GM06990 (cell line): ENCODE results near the gene CD63.

Experiments used
- DNase-seq: peaks from one replicate; pipeline ENCODE4 v3.0.0-alpha.2; 2011; ENCODE audit not compliant: insufficient read length; ENCODE audit errors: extremely low read depth
- H3K27me3 ChIP-seq: replicated peaks from 2 replicates; pipeline ENCODE4 v1.6.0; 2011; ENCODE audit warnings: low read length; ENCODE audit not compliant: control insufficient read depth, insufficient read depth
- H3K36me3 ChIP-seq: 2 replicates; pipeline ENCODE4 v1.5.1; 2011; ENCODE audit warnings: low read length; ENCODE audit not compliant: control insufficient read depth, insufficient read depth
- H3K4me3 ChIP-seq: replicated peaks from 2 replicates; pipeline ENCODE4 v1.5.1; 2011; ENCODE audit warnings: low read depth, mild to moderate bottlenecking, control low read depth, low read length
- TF ChIP-seq, protein P1 (sequence below): IDR thresholded peaks from 2 replicates; pipeline ENCODE4 v1.5.1; 2011; ENCODE audit warnings: low read length, control low read depth, mild to moderate bottlenecking, inconsistent platforms; ENCODE audit not compliant: insufficient read depth, poor library complexity, severe bottlenecking

Gene CD63

DNA sequence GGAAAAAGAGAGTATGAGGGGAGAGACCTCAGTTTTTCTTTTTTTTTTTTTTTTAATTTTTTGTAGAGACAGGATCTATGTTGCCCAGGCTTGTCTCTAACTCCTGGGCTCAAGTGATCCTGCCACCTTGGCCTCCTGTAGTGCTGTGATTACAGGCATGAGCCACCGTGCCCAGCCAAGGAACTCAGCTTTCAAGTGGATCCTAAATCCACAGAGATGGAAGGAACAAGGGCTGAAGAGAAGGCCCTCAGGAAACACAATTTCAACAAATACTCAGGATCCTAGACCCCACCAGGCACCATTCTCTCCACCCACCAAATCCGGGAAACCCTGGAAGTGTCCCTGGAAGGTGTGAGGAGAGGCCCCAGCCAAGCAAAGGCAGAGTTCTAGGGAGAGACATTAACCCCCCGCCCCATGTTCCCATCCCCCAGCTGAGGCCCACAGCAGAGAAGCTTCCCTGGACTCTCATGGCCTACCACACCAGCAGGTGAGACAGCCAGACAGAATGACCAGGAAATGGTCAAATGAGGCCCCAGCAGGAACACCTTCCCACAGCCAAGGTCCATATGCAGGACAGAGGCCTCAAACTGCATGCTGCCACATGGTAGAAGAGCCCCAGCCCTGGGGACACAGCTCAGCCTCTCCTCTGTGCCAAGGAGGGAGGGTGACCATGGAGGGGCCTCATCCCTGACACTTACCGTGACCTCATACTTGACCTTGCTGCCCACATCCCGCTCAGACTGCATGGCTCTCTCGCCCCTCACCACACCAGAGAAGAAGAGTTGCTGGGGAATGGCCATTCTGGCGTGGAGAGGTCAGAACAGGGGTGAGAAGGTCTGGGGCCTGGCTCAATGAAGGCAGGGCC, 35.3 kb downstream of the CD63 start:
- DNase-seq = no peak
- TF ChIP-seq, protein P1, sequence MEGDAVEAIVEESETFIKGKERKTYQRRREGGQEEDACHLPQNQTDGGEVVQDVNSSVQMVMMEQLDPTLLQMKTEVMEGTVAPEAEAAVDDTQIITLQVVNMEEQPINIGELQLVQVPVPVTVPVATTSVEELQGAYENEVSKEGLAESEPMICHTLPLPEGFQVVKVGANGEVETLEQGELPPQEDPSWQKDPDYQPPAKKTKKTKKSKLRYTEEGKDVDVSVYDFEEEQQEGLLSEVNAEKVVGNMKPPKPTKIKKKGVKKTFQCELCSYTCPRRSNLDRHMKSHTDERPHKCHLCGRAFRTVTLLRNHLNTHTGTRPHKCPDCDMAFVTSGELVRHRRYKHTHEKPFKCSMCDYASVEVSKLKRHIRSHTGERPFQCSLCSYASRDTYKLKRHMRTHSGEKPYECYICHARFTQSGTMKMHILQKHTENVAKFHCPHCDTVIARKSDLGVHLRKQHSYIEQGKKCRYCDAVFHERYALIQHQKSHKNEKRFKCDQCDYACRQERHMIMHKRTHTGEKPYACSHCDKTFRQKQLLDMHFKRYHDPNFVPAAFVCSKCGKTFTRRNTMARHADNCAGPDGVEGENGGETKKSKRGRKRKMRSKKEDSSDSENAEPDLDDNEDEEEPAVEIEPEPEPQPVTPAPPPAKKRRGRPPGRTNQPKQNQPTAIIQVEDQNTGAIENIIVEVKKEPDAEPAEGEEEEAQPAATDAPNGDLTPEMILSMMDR = no peak
- H3K4me3 ChIP-seq = no peak overlapping the region
- no peaks in the 10 kb centered on the region; the same call in 1 of the 2 replicates for H3K27me3 ChIP-seq
- H3K36me3 ChIP-seq = no peaks in the 10 kb centered on the region

DNA sequence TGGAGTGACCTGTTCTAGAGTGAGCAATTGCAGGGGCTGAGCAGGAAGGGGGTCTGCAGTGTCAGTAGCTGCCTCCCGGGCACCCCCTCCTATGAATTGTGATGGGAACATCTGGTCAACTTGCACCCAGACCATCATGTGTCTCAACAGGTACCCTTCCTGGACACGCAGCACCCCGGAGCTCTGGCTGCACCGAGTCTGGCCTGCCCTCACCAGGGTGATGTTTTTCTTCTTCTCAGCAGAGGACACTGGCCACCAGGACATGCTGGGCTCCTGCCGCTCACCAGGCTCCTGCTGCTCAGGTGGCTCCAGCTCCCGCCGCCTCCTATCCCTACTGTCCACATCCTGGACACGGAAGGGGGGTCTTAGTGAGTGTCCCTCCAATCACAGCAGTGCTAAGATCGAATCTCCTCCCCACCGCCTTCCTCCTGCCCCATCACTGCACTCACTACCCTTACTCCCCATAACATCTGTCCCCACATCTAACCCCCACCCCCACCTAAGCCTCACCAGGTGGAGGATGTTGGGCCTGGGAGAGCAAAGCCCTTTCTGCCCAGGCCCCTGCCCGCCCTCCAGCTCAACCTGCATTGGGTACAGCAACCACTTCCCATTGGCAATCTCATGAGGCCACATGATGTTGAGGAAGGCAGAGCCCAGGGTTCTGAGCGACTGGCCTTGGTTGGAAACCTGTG, 36.0 kb downstream of the CD63 start:
- TF ChIP-seq, protein P1 = no peak
- Histone ChIP-seq H3K27me3 (peaks cover 2% of the 10 kb centered on the region; the same call in 1 of the 2 replicates), H3K4me3 (no peak overlapping the region), H3K36me3 (no peaks in the 10 kb centered on the region)
- DNase-seq = no peak

DNA sequence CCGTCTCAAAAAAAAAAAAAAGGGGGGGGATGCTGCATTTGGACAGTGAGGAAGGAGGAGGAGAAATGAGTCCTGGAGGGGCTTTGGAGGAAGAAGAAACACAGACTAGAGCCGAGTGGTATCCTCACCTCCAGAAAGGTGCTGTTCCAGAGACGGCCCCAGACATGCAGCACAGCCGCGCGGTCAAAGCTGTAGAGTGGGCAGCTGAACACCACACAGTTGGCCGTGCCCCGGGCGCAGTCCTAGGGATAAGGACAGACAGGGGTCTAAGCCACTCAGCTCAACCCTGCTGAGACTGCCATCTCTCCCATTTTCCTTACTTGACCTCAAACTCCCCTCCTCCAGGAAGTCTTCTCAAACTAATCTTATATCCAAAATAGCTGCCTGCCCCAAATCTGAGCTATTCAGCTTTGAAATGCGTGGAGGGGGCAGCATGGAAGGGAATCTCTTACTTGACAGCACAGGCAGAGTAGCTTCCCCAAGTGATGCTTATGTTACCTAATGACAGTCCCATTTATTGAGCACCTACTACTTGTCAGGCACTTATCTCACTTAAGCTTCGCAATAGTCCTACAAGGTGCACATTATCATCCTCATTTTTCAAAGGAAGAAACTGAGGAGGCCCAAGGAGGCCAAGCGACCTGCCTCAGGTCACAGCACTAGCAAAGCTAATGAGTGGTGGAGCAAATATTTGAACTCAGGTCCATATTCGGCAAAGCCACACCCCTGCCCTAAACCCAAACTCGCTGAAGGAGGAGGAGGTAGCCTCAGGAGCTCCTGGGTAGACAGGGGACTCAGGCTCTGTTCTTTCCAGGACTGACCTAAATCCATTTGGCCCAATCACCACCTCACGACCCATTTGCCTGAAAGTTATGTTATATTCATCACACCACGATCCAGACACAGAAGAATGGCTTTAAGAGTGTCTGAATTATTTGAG, 39.8 kb downstream of the CD63 start:
- DNase-seq = no peak
- Histone ChIP-seq H3K4me3 (no peak overlapping the region), H3K27me3 (peaks cover 2% of the 10 kb centered on the region; the same call in 1 of the 2 replicates), H3K36me3 (no peaks in the 10 kb centered on the region)
- TF ChIP-seq, protein P1 = no peak

DNA sequence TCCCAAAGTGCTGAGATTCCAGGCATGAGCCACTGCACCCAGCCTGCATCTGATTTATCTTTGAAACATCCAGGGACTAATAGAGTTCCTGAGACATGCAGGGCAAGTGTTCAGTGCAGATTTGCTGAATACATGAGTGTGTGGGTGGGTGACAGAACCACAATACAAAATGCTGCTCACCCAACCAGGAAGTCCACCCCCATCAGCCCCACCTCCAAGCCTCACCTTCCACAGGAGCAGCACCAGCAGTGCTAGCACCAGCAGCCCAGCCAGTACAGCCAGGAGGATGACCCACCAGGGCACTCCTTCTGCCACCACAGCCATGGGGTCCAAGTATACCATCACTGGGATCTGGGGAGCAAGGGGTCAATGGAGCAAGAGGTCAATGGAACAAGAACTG, 41.1 kb downstream of the CD63 start:
- Histone ChIP-seq H3K4me3 (no peak overlapping the region), H3K36me3 (no peaks in the 10 kb centered on the region), H3K27me3 (peaks cover 5% of the 10 kb centered on the region; the same call in 1 of the 2 replicates)
- DNase-seq = no peak
- TF ChIP-seq, protein P1 = no peak

DNA sequence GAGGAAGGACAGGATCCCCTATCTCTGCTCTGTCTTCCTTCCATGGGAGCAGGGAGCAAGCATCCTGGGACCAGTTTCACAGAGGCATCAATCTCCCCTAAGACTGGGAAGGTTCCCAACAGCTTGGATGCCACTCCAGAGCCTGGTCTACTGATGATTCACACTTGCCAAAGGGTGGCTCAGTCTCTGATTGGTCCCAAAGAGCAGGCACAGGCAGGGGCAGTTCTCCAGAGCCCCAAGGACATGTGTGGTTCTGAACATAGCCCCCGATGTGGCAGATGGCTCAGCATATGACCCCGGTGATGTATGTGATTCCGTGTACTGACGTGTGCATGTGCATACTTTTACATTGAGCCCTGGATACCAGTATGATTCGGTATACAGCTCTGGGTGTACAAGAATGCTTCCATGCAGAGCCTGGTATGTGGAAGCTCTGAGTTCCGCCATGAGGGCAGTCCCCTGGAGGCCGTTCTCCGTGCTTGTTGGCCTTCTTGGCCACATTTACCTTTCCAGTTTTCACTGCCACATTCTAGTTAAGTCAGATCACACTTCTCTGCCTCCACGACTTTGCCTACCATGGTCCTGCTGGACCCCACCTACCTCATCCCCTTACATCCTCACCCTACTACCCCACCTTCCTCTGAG, 42.3 kb downstream of the CD63 start:
- DNase-seq = no peak
- H3K36me3 ChIP-seq = no peaks in the 10 kb centered on the region
- peaks cover 5% of the 10 kb centered on the region; the same call in 1 of the 2 replicates for H3K27me3 ChIP-seq
- TF ChIP-seq, protein P1 = no peak
- no peak overlapping the region for H3K4me3 ChIP-seq
